MM.1S (cell line): Measurements from ENCODE around the gene CSNK1G3.

Experiments used
- CTCF ChIP-seq: fragments of 300-600 bp; sonication (generic); IDR thresholded peaks from 2 replicates; pipeline ENCODE4 v1.5.1; 2016; ENCODE audit warnings: antibody characterized with exemption, low read length, mixed read lengths
- EZH2 ChIP-seq: fragments of 300-600 bp; sonication (generic); optimal IDR thresholded peaks from 2 replicates; pipeline ENCODE3; 2017; ENCODE audit warnings: low read depth, mild to moderate bottlenecking, antibody characterized with exemption, low read length, mixed read lengths

GRCh38 chr5:123651234-123651633, 139.3 kb downstream of the CSNK1G3 start:
- TF ChIP-seq CTCF, result no peak
- TF ChIP-seq EZH2, result no peak
